ENCODE measurements around the gene SRPRA.

DNA sequence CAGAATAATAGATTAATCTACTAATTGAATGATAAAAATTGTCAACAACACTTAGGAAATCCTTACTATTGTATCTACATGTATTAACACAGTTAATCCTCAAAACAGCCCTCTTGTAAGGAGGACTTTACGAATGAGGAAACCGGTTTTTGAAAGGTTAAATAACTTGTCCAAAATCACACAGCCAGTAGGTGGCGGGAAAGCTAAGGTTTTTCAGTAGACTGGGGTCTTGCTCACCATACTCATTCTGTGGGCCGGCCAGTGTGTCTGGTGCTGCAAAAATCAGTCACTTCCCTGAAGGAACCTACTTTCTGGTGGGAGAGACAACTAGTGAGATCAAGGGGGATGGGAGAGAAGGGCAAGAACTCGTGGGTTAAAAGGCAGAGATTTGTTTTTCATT lies 39.0 kb upstream of the SRPRA start:
- TF ChIP-seq, protein P1, sequence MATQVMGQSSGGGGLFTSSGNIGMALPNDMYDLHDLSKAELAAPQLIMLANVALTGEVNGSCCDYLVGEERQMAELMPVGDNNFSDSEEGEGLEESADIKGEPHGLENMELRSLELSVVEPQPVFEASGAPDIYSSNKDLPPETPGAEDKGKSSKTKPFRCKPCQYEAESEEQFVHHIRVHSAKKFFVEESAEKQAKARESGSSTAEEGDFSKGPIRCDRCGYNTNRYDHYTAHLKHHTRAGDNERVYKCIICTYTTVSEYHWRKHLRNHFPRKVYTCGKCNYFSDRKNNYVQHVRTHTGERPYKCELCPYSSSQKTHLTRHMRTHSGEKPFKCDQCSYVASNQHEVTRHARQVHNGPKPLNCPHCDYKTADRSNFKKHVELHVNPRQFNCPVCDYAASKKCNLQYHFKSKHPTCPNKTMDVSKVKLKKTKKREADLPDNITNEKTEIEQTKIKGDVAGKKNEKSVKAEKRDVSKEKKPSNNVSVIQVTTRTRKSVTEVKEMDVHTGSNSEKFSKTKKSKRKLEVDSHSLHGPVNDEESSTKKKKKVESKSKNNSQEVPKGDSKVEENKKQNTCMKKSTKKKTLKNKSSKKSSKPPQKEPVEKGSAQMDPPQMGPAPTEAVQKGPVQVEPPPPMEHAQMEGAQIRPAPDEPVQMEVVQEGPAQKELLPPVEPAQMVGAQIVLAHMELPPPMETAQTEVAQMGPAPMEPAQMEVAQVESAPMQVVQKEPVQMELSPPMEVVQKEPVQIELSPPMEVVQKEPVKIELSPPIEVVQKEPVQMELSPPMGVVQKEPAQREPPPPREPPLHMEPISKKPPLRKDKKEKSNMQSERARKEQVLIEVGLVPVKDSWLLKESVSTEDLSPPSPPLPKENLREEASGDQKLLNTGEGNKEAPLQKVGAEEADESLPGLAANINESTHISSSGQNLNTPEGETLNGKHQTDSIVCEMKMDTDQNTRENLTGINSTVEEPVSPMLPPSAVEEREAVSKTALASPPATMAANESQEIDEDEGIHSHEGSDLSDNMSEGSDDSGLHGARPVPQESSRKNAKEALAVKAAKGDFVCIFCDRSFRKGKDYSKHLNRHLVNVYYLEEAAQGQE (IDR thresholded peaks at IDR 0.05; ENCODE audit: low read depth), result no peak
- no peak for TF ChIP-seq TEAD4 (IDR thresholded peaks at IDR 0.05)
- TF ChIP-seq ZBTB7A (IDR thresholded peaks at IDR 0.05; ENCODE audit: low read depth), result no peak
- TF ChIP-seq, protein P2, sequence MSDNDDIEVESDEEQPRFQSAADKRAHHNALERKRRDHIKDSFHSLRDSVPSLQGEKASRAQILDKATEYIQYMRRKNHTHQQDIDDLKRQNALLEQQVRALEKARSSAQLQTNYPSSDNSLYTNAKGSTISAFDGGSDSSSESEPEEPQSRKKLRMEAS (IDR thresholded peaks at IDR 0.05), result no peak
- TF ChIP-seq CEBPB (IDR thresholded peaks at IDR 0.05), result no peak

All from Ishikawa (cell line).